ENCODE results near the gene RIBC1. TPM values are rescaled to one million over a fixed set of nuclear protein-coding genes. Genes with fewer than 3 reads are reported as not detected.
A peak's percentile ranks its signal among the peaks of the same experiment; 100 is the strongest.

Gene RIBC1
- 1 to 10 TPM in 2 of 3 donors, under 1 TPM in 1; 0.85 to 2.1 (median 1.1) TPM for total RNA-seq
- total RNA-seq (2013): 1.4 TPM

- H3K4me1 Mint-ChIP-seq: peaks cover 25 to 28% of the 10 kb centered on the region in 2 donors
- Histone ChIP-seq H3K4me3 (ENCODE audit: low read length) (peak within 1 kb of the TSS; percentile 98), H3K27me3 (ENCODE audit: control insufficient read depth, insufficient read depth, low read length) (no peaks in the 10 kb centered on the region), H3K4me1 (ENCODE audit: control insufficient read depth, insufficient read depth, low read length) (peaks cover 19% of the 10 kb centered on the region), H3K9me3 (ENCODE audit: control insufficient read depth, insufficient read depth, low read length) (no peaks in the 10 kb centered on the region), H3K27ac (ENCODE audit: low read length) (peak within 1 kb of the TSS; percentile 99), H3K36me3 (ENCODE audit: control insufficient read depth, insufficient read depth, low read length) (no peaks in the 10 kb centered on the region)
- H3K9me3 Mint-ChIP-seq: no peaks in the 10 kb centered on the region
- no peaks in the 10 kb centered on the region for H3K36me3 Mint-ChIP-seq
- DNase-seq (no peak), ATAC-seq (no peak)
- no peaks in the 10 kb centered on the region for H3K27me3 Mint-ChIP-seq (ENCODE audit: low read depth in 2 of 2)
- peak within 1 kb of the TSS; percentile 98 for H3K4me3 Mint-ChIP-seq
- no peak for TF ChIP-seq CTCF (IDR thresholded peaks at IDR 0.05)
- H3K27ac Mint-ChIP-seq: peak within 1 kb of the TSS; percentile 97 to 99
- 11% methylated on average over 13 of the region's 17 CpGs for WGBS (ENCODE audit: insufficient coverage)
- intact Hi-C loops (cut with micrococcal nuclease): loop anchor here (1.0 to 5.0 kb wide), 2 partner anchors 11 to 1739 kb away; partner anchors contain the start of gene HSD17B10
These were observed at the start of gene RIBC1 for GRCh38 chrX:53422861-53423306. Gene RIBC1 (plus strand): TSS chrX:53422873. CDS start chrX:53426277, 3,404 bp downstream.

- H3K27me3 Mint-ChIP-seq (ENCODE audit: low read depth in 2 of 2): no peaks in the 10 kb centered on the region
- ATAC-seq (no peak), DNase-seq (no peak)
- Histone ChIP-seq H3K9me3 (ENCODE audit: control insufficient read depth, insufficient read depth, low read length) (no peaks in the 10 kb centered on the region), H3K4me3 (ENCODE audit: low read length) (no peak overlapping the region), H3K27me3 (ENCODE audit: control insufficient read depth, insufficient read depth, low read length) (no peaks in the 10 kb centered on the region), H3K27ac (ENCODE audit: low read length) (no peak overlapping the region), H3K36me3 (ENCODE audit: control insufficient read depth, insufficient read depth, low read length) (no peaks in the 10 kb centered on the region), H3K4me1 (ENCODE audit: control insufficient read depth, insufficient read depth, low read length) (no peaks in the 10 kb centered on the region)
- no peaks in the 10 kb centered on the region for H3K9me3 Mint-ChIP-seq
- peaks cover 0 to 7% of the 10 kb centered on the region in 2 donors for H3K4me1 Mint-ChIP-seq
- H3K4me3 Mint-ChIP-seq: no peak overlapping the region
- no peaks in the 10 kb centered on the region for H3K36me3 Mint-ChIP-seq
- no peak for TF ChIP-seq CTCF (IDR thresholded peaks at IDR 0.05)
- intact Hi-C loops (cut with micrococcal nuclease): no loop called here
- peak overlapping the region in 1 of 2 donors; percentile 35 for H3K27ac Mint-ChIP-seq
- 60% methylated on average over 2 of the region's 2 CpGs for WGBS (ENCODE audit: insufficient coverage)
These were observed 49.4 kb upstream of the RIBC1 start for GRCh38 chrX:53373307-53373706.

- no peak overlapping the region for H3K4me3 Mint-ChIP-seq
These were observed 48.4 kb upstream of the RIBC1 start for GRCh38 chrX:53374222-53374820.

More at GRCh38 chrX:53374222-53374820, 48.4 kb upstream of the RIBC1 start:
- H3K27me3 ChIP-seq (ENCODE audit: control insufficient read depth, insufficient read depth, low read length): no peaks in the 10 kb centered on the region
- Mint-ChIP-seq H3K36me3 (no peaks in the 10 kb centered on the region), H3K27ac (no peak overlapping the region), H3K4me1 (peaks cover 0 to 7% of the 10 kb centered on the region in 2 donors), H3K27me3 (ENCODE audit: low read depth in 2 of 2) (no peaks in the 10 kb centered on the region), H3K9me3 (no peaks in the 10 kb centered on the region)
- intact Hi-C loops (cut with micrococcal nuclease): no loop called here
- H3K36me3 ChIP-seq (ENCODE audit: control insufficient read depth, insufficient read depth, low read length): no peaks in the 10 kb centered on the region
- H3K4me3 ChIP-seq (ENCODE audit: low read length): no peak overlapping the region
- DNase-seq: no peak
- no peaks in the 10 kb centered on the region for H3K4me1 ChIP-seq (ENCODE audit: control insufficient read depth, insufficient read depth, low read length)
- H3K27ac ChIP-seq (ENCODE audit: low read length): no peak overlapping the region
- no peak for ATAC-seq
- no peaks in the 10 kb centered on the region for H3K9me3 ChIP-seq (ENCODE audit: control insufficient read depth, insufficient read depth, low read length)
- TF ChIP-seq CTCF (IDR thresholded peaks at IDR 0.05): no peak
- WGBS (ENCODE audit: insufficient coverage): 81% methylated on average over 7 of the region's 7 CpGs

Data from natural killer cell (primary cell).